Retinal pigment epithelial cell (primary cell): ENCODE measurements around the gene HOXD11.

Experiments used
- DNase-seq: peaks from one replicate; pipeline ENCODE4 v3.0.0-alpha.2; 2010; ENCODE audit warnings: low read depth
- H3K4me3 ChIP-seq: 2 replicates; pipeline ENCODE4 v1.5.1; 2011; ENCODE audit warnings: mild to moderate bottlenecking, low read length, control low read depth, moderate library complexity
- CTCF ChIP-seq: conservative IDR thresholded peaks from 2 replicates; pipeline ENCODE4 v1.5.1; 2011; ENCODE audit warnings: low read depth, low read length, control low read depth, inconsistent platforms

HOXD11 gene

DNA sequence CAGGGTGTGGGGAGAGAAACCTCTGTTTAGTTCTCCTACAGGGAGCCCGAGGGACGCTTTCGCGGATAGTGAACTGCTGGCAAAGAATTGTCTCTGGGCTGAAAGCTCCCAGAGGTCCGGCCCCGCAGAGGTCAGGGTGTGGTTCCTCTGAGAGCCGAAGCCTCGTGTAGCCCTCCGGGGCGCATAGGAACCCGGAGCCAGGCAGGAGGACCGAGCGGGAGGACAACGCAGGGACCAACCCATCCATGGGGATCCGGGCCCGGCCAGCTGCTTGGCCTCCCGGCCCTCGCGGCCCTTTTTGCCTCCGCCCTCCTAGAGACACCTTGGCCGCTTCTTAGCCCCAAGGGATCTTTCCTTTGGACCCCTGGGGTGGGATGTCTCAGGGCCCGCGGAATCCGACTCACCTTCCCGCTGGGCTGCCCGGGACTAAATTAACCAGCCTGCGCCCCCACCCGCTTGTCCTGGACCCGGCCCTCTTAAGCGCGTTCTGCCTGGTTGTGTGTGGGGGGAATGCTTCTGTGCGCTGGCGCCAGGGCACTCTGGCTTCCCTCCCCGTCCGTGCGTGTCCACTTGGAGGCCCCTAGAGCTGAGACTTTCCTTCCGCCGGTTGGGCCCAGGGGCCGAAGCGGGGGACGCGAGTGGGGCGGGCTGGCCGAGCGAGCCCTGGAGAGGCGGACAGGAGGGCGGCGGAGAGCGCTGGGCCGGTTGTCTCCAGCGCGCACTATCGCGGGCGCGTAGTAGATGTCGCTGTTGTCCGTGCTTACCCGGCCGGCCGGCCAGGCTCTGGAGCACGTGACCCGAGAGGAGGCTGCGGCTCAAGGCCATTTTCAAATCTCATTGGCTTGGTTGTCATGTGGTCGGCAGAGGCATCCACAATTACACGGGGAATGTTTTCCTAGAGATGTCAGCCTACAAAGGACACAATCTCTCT is 9.1 kb downstream of the HOXD11 start, which contains the start of gene HOXD10:
Gene HOXD10 (plus strand): TSS at position 896 of the 931 bp plus-strand sequence. CDS start 56 bp downstream, outside the sequence.
- TF ChIP-seq CTCF, result no peak
- no peak within 1 kb of the TSS for H3K4me3 ChIP-seq
- DNase-seq, result no peak

DNA sequence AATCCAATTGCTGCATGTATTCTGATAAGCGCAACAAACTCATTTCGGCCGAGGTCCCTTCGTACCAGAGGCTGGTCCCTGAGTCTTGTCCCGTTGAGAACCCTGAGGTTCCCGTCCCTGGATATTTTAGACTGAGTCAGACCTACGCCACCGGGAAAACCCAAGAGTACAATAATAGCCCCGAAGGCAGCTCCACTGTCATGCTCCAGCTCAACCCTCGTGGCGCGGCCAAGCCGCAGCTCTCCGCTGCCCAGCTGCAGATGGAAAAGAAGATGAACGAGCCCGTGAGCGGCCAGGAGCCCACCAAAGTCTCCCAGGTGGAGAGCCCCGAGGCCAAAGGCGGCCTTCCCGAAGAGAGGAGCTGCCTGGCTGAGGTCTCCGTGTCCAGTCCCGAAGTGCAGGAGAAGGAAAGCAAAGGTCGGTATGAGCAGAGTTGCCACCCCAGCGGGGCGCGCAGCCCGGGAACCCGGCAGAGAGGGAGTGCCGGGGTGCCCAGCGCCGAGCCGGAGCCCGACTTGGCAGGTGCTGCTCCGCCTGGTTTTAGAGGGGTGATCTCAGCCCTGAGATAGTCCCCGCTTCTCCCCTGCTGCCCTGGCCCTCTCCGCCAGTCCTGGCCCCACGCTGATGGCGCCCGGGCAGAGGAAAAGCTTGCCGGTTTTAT is 10.2 kb downstream of the HOXD11 start:
- no peak overlapping the region for H3K4me3 ChIP-seq

GRCh38 chr2:176117823-176118371 is 10.8 kb downstream of the HOXD11 start:
- no peak overlapping the region for H3K4me3 ChIP-seq

More for the DNA sequence above, 10.2 kb downstream of the HOXD11 start:
- TF ChIP-seq CTCF, result no peak
- no peak for DNase-seq

GRCh38 chr2:176118601-176119339 is 11.7 kb downstream of the HOXD11 start:
- peak; percentile 47 for TF ChIP-seq CTCF
- DNase-seq, result no peak
- H3K4me3 ChIP-seq, result no peak overlapping the region

More at GRCh38 chr2:176117823-176118371, 10.8 kb downstream of the HOXD11 start:
- TF ChIP-seq CTCF, result no peak
- no peak for DNase-seq

DNA sequence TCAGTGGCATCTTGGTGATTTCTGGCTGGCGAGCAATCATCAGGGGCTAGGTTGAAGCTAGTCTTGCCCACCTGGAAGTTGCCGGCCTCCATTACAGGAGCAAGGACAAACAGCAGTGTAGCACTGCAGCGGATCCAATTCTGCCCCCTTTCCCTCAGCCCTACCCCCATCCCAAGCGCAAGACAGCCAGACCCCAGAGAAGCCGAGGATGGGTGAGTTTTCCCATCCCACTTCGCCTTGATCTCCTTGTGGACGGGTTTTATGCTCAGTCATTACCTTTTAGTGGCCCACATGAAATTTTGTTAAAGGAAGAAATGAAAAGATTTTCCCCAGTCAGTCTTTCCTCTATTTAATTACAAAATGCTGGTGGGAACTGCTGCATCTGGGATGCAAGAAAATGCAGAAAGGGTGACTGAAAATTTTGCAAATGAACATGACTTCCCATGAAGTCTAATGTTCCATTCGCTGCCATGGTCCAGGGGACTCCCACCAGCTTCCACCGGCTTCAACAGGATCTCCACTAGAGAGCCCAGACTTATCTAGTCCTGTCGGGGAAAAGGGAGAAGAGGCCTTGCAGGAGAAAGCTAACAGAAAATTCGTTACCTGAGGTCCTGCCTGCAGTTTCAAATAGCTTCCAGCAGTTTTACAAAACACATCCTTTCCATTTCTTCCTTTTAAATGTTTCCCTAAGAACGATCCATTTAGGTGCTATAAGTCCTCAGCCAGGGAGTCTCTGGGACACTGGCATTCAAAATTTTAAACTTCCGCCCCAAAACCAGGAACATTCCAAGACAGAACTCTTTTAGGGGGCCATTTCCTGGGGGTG is 13.5 kb downstream of the HOXD11 start:
- TF ChIP-seq CTCF, result no peak
- no peak overlapping the region for H3K4me3 ChIP-seq
- DNase-seq, result no peak
